HFFc6 (cell line): ENCODE data around the gene AKR7A2. TPM values are rescaled to one million over a fixed set of nuclear protein-coding genes. Genes with fewer than 3 reads are reported as not detected.

Experiments used
- DNase-seq: peaks from one replicate; pipeline ENCODE4 v3.0.0-alpha.2; 2018
- H3K27ac Mint-ChIP-seq: 2 replicates; pipeline ENCODE4 v1.8.0; 2020; ENCODE audit warnings: mild to moderate bottlenecking, mixed read lengths
- H3K27me3 Mint-ChIP-seq: 2 replicates; pipeline ENCODE4 v1.8.0; 2021; ENCODE audit warnings: mild to moderate bottlenecking, moderate library complexity, mixed read lengths; ENCODE audit not compliant: insufficient read depth
- H3K36me3 Mint-ChIP-seq: 2 replicates; pipeline ENCODE4 v1.8.0; 2021; ENCODE audit warnings: low read depth, mixed read lengths
- H3K4me1 Mint-ChIP-seq: 2 replicates; pipeline ENCODE4 v1.8.0; 2020; ENCODE audit warnings: low read depth, mixed read lengths
- H3K4me3 Mint-ChIP-seq: 2 replicates; pipeline ENCODE4 v1.8.0; 2020; ENCODE audit warnings: mild to moderate bottlenecking, moderate library complexity, mixed read lengths
- H3K9me3 Mint-ChIP-seq: 2 replicates; pipeline ENCODE4 v1.8.0; 2020; ENCODE audit warnings: mild to moderate bottlenecking, mixed read lengths
- CTCF ChIP-seq: fragments of 200-600 bp; sonication (generic); IDR thresholded peaks from 2 replicates; pipeline ENCODE4 v1.5.0; 2021; ENCODE audit warnings: antibody characterized with exemption, mild to moderate bottlenecking
- total RNA-seq, 6 experiments: library from RNA; stranded (reverse); fragmentation: NEBNext Ultra II Directional; extraction: Animal tissue kit (Norgen Biotek cat#: 25700); gene quantifications; 2 replicates in 1 of 6; 3 replicates in 5 of 6; pipeline ENCODE4 v1.2.3, GENCODE V29; 2021

Gene AKR7A2
- total RNA-seq, 6 experiments from 2014 or later = 62.8 to 74.2 (median 69.4) TPM

- peaks cover 4% of the 10 kb centered on the region; the same call in 1 of the 2 replicates for H3K27me3 Mint-ChIP-seq
- DNase-seq = no peak
- H3K27ac Mint-ChIP-seq = no peak overlapping the region
- no peak for TF ChIP-seq CTCF
- peaks cover 3% of the 10 kb centered on the region for H3K36me3 Mint-ChIP-seq
- H3K4me1 Mint-ChIP-seq = no peaks in the 10 kb centered on the region
- no peaks in the 10 kb centered on the region for H3K9me3 Mint-ChIP-seq
- H3K4me3 Mint-ChIP-seq = no peak overlapping the region
Observed at GRCh38 chr1:19347533-19348172, 35.7 kb upstream of the AKR7A2 start.

- peaks cover 16% of the 10 kb centered on the region for H3K36me3 Mint-ChIP-seq
- no peaks in the 10 kb centered on the region for H3K9me3 Mint-ChIP-seq
- no peak overlapping the region; the same call in 1 of the 2 replicates for H3K27ac Mint-ChIP-seq
- no peak for DNase-seq
- no peak for TF ChIP-seq CTCF
- no peak overlapping the region for H3K4me3 Mint-ChIP-seq
- peaks cover 10% of the 10 kb centered on the region for H3K27me3 Mint-ChIP-seq
- no peaks in the 10 kb centered on the region for H3K4me1 Mint-ChIP-seq
Observed at GRCh38 chr1:19346026-19346425, 34.1 kb upstream of the AKR7A2 start.

GRCh38 chr1:19345391-19345790 lies 33.4 kb upstream of the AKR7A2 start:
- Mint-ChIP-seq H3K4me1 (no peaks in the 10 kb centered on the region), H3K27ac (no peak overlapping the region), H3K4me3 (no peak overlapping the region), H3K27me3 (peaks cover 10% of the 10 kb centered on the region), H3K36me3 (peaks cover 16% of the 10 kb centered on the region), H3K9me3 (no peaks in the 10 kb centered on the region)
- TF ChIP-seq CTCF = no peak
- DNase-seq = no peak

GRCh38 chr1:19344831-19345230 lies 32.9 kb upstream of the AKR7A2 start:
- no peak overlapping the region for H3K4me3 Mint-ChIP-seq
- no peak overlapping the region for H3K27ac Mint-ChIP-seq
- no peaks in the 10 kb centered on the region for H3K9me3 Mint-ChIP-seq
- DNase-seq = no peak
- H3K4me1 Mint-ChIP-seq = no peaks in the 10 kb centered on the region
- H3K27me3 Mint-ChIP-seq = peaks cover 9% of the 10 kb centered on the region
- peaks cover 16% of the 10 kb centered on the region for H3K36me3 Mint-ChIP-seq
- TF ChIP-seq CTCF = no peak

- Mint-ChIP-seq H3K9me3 (no peaks in the 10 kb centered on the region), H3K36me3 (peaks cover 16% of the 10 kb centered on the region), H3K4me1 (no peaks in the 10 kb centered on the region), H3K27ac (no peak overlapping the region), H3K27me3 (peaks cover 10% of the 10 kb centered on the region), H3K4me3 (no peak overlapping the region)
- DNase-seq = no peak
- TF ChIP-seq CTCF = peak; percentile 92
Observed at GRCh38 chr1:19344372-19344810, 32.4 kb upstream of the AKR7A2 start.
